ENCODE results near the gene NR5A2. TPM values are rescaled to one million over a fixed set of nuclear protein-coding genes. Genes with fewer than 3 reads are reported as not detected.

NR5A2 gene
- total RNA-seq, 1 experiment from 2014 or later, result 22.3 TPM

GRCh38 chr1:200124309-200124708 lies 96.8 kb downstream of the NR5A2 start:
- Mint-ChIP-seq H3K27me3 (ENCODE audit: low read depth) (no peaks in the 10 kb centered on the region), H3K27ac (no peak overlapping the region), H3K36me3 (peaks cover 27% of the 10 kb centered on the region), H3K4me1 (peaks cover 8% of the 10 kb centered on the region), H3K4me3 (no peak overlapping the region), H3K9me3 (no peaks in the 10 kb centered on the region)
- DNase-seq (ENCODE audit: low spot score) (no peak), ATAC-seq (no peak)
- ChIA-PET CTCF (no interaction called here), POLR2A (no interaction called here)
- TF ChIP-seq USF1 (CRISPR knock-in tag; IDR thresholded peaks at IDR 0.05) (no peak), AFF4 (CRISPR knock-in tag; IDR thresholded peaks at IDR 0.05; ENCODE audit: borderline replicate concordance) (no peak), USF2 (CRISPR knock-in tag; IDR thresholded peaks at IDR 0.05) (no peak), ZNF396 (CRISPR knock-in tag; IDR thresholded peaks at IDR 0.05; ENCODE audit: borderline replicate concordance) (no peak), MLX (CRISPR knock-in tag; IDR thresholded peaks at IDR 0.05) (no peak), CDX4 (CRISPR knock-in tag; IDR thresholded peaks at IDR 0.05; ENCODE audit: borderline replicate concordance) (no peak), FOXJ3 (CRISPR knock-in tag; IDR thresholded peaks at IDR 0.05; ENCODE audit: borderline replicate concordance) (no peak), ZSCAN18 (CRISPR knock-in tag; IDR thresholded peaks at IDR 0.05) (no peak), MYBL2 (CRISPR knock-in tag; IDR thresholded peaks at IDR 0.05) (no peak)

GRCh38 chr1:200128081-200128480 lies 100.6 kb downstream of the NR5A2 start:
- peaks cover 18% of the 10 kb centered on the region for H3K4me1 Mint-ChIP-seq
- H3K36me3 Mint-ChIP-seq, result peaks cover 23% of the 10 kb centered on the region
- H3K27ac Mint-ChIP-seq, result no peak overlapping the region
- DNase-seq (ENCODE audit: low spot score), result no peak
- no peaks in the 10 kb centered on the region for H3K9me3 Mint-ChIP-seq
- ChIA-PET POLR2A (no interaction called here), CTCF (interaction anchor here (0.6 to 2.2 kb wide), 4 partner anchors 9 to 715 kb away, joined by 3 to 9 read pairs (median 4); no protein-coding TSS in a partner anchor)
- no peaks in the 10 kb centered on the region for H3K27me3 Mint-ChIP-seq (ENCODE audit: low read depth)
- H3K4me3 Mint-ChIP-seq, result no peak overlapping the region
- ATAC-seq, result no peak
- TF ChIP-seq JAZF1 (CRISPR knock-in tag; IDR thresholded peaks at IDR 0.05), result no peak
- TF ChIP-seq MAX (CRISPR knock-in tag; IDR thresholded peaks at IDR 0.05), result no peak
- TF ChIP-seq EMX1 (CRISPR knock-in tag; IDR thresholded peaks at IDR 0.05), result no peak
- TF ChIP-seq CDX4 (CRISPR knock-in tag; IDR thresholded peaks at IDR 0.05; ENCODE audit: borderline replicate concordance), result no peak
- TF ChIP-seq ATF2 (CRISPR knock-in tag; IDR thresholded peaks at IDR 0.05; ENCODE audit: borderline replicate concordance, low read depth), result no peak
- TF ChIP-seq CREM (CRISPR knock-in tag; IDR thresholded peaks at IDR 0.05), result no peak
- no peak for TF ChIP-seq GABPB1 (CRISPR knock-in tag; IDR thresholded peaks at IDR 0.05)
- TF ChIP-seq PRDM15 (CRISPR knock-in tag; IDR thresholded peaks at IDR 0.05), result no peak
- no peak for TF ChIP-seq ZNF425 (CRISPR knock-in tag; conservative IDR thresholded peaks at IDR 0.05)
